Keratinocyte (primary cell): ENCODE results near the gene PPP1R17. TPM values are rescaled to one million over a fixed set of nuclear protein-coding genes. Genes with fewer than 3 reads are reported as not detected.

Experiments used
- DNase-seq: peaks from one replicate; pipeline ENCODE4 v3.0.0-alpha.2; 2011; ENCODE audit warnings: low read depth, missing footprints, low spot score
- FAIRE-seq: peaks from 2 replicates; lab custom pipeline; 2011; peaks lifted over from hg19 to GRCh38; lab: Jason Lieb, UNC
- H2AFZ ChIP-seq: 2 replicates; pipeline ENCODE4 v1.6.0; 2012; ENCODE audit warnings: low read length, control low read depth, inconsistent platforms; ENCODE audit not compliant: control insufficient read depth
- H3K27ac ChIP-seq: 2 replicates; pipeline ENCODE4 v1.5.1; 2011; ENCODE audit warnings: low read length; ENCODE audit not compliant: control insufficient read depth, insufficient read depth
- H3K27me3 ChIP-seq: 3 replicates; pipeline ENCODE4 v1.6.0; 2011; ENCODE audit warnings: low read length; ENCODE audit not compliant: control insufficient read depth, insufficient read depth; ENCODE audit errors: extremely low read depth
- H3K36me3 ChIP-seq, 2 experiments: 2 replicates in 1 of 2; 3 replicates in 1 of 2; pipeline ENCODE4 v1.5.1; 2011; ENCODE audit warnings: low read length in 2 of 2, mild to moderate bottlenecking in 1 of 2; ENCODE audit not compliant: control insufficient read depth in 2 of 2, insufficient read depth in 2 of 2; ENCODE audit errors: extremely low read depth in 1 of 2
- H3K4me1 ChIP-seq: 3 replicates; pipeline ENCODE4 v1.5.1; 2011; ENCODE audit warnings: low read length; ENCODE audit not compliant: control insufficient read depth, insufficient read depth; ENCODE audit errors: extremely low read depth
- H3K4me2 ChIP-seq: 3 replicates; pipeline ENCODE4 v1.6.0; 2011; ENCODE audit warnings: low read depth, low read length; ENCODE audit not compliant: control insufficient read depth, insufficient read depth; ENCODE audit errors: extremely low read depth
- H3K4me3 ChIP-seq, 3 experiments: fragments of 200-600 bp in 1 of 3; sonication (generic) in 1 of 3; 2 replicates in 2 of 3; 3 replicates in 1 of 3; pipeline ENCODE4 v1.5.1; 2011 to 2016; ENCODE audit warnings: low read length in 3 of 3, mild to moderate bottlenecking in 3 of 3, control low read depth in 2 of 3, inconsistent platforms in 1 of 3, low read depth in 1 of 3, mixed read lengths in 1 of 3, mixed run types in 1 of 3, moderate library complexity in 1 of 3; ENCODE audit not compliant: control insufficient read depth in 2 of 3, insufficient read depth in 2 of 3; ENCODE audit errors: extremely low read depth in 1 of 3
- H3K79me2 ChIP-seq: 2 replicates; pipeline ENCODE4 v1.6.0; 2012; ENCODE audit warnings: low read length; ENCODE audit not compliant: control insufficient read depth, insufficient read depth
- H3K9ac ChIP-seq: 3 replicates; pipeline ENCODE4 v1.6.0; 2011; ENCODE audit warnings: low read length; ENCODE audit not compliant: control insufficient read depth, insufficient read depth; ENCODE audit errors: extremely low read depth
- H3K9me1 ChIP-seq: 3 replicates; pipeline ENCODE4 v1.6.0; 2011; ENCODE audit warnings: low read length; ENCODE audit not compliant: control insufficient read depth, insufficient read depth; ENCODE audit errors: extremely low read depth
- H3K9me3 ChIP-seq: 2 replicates; pipeline ENCODE4 v1.5.1; 2012; ENCODE audit warnings: low read depth, low read length; ENCODE audit not compliant: control insufficient read depth
- H4K20me1 ChIP-seq: 3 replicates; pipeline ENCODE4 v1.6.0; 2011; ENCODE audit warnings: low read length; ENCODE audit not compliant: control insufficient read depth, insufficient read depth; ENCODE audit errors: extremely low read depth
- EZH2 ChIP-seq: IDR thresholded peaks from one replicate; pipeline ENCODE4 v1.6.1; 2012; ENCODE audit warnings: inconsistent platforms, mild to moderate bottlenecking, low read length, moderate library complexity
- dilution Hi-C: fragments of 300-500 bp; cut with MboI; formaldehyde crosslinking; loops from one replicate; pipeline ENCODE4 v1.7.0; 2020; ENCODE audit warnings: low sequenced_read_pairs; ENCODE audit not compliant: extremely low pct_ligation_motif_present
- polyA plus RNA-seq, 5 experiments: library from polyadenylated mRNA; depleted of rRNA in 3 of 5; stranded (reverse) in 3 of 5; stranded (forward) in 1 of 5; unstranded in 1 of 5; fragments of >200 nt; gene quantifications; 1 replicate in 1 of 5; 2 replicates in 3 of 5; 3 replicates in 1 of 5; pipeline versions ENCODE4 v1.2.1 to v1.2.3, GENCODE V29; 2011 to 2012; ENCODE audit warnings: missing spikeins in 2 of 5, low read depth in 1 of 5, low replicate concordance in 1 of 5
- TF ChIP-seq, protein P1 (sequence below), 3 experiments: IDR thresholded peaks in 1 of 3; conservative IDR thresholded peaks in 1 of 3; optimal IDR thresholded peaks in 1 of 3; 2 replicates in 2 of 3; 3 replicates in 1 of 3; pipeline versions ENCODE3 to v1.5.1; 2011; ENCODE audit warnings: low read length in 3 of 3, mild to moderate bottlenecking in 3 of 3, moderate library complexity in 2 of 3, control low read depth in 1 of 3, inconsistent platforms in 1 of 3; ENCODE audit not compliant: insufficient read depth in 2 of 3; ENCODE audit errors: extremely low read depth in 1 of 3

The PPP1R17 gene
- polyA plus RNA-seq, 1 donor (not counting 4 experiments of a cell fraction or from before 2014, with no cell fraction given) = not detected

DNA sequence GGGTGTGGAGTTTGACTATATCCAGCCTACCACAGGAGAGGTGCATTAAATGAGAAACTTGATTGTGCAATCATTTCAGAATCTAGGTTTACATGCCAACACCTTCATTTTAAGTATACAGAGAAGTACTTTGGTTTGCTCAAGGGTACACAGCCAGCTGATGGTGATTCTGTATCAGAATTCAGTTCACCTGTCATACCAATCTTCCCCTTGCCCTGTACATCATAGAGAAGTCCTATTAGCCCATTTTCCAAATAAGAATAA is 35.0 kb upstream of the PPP1R17 start:
- no peak for TF ChIP-seq EZH2
- TF ChIP-seq, protein P1, sequence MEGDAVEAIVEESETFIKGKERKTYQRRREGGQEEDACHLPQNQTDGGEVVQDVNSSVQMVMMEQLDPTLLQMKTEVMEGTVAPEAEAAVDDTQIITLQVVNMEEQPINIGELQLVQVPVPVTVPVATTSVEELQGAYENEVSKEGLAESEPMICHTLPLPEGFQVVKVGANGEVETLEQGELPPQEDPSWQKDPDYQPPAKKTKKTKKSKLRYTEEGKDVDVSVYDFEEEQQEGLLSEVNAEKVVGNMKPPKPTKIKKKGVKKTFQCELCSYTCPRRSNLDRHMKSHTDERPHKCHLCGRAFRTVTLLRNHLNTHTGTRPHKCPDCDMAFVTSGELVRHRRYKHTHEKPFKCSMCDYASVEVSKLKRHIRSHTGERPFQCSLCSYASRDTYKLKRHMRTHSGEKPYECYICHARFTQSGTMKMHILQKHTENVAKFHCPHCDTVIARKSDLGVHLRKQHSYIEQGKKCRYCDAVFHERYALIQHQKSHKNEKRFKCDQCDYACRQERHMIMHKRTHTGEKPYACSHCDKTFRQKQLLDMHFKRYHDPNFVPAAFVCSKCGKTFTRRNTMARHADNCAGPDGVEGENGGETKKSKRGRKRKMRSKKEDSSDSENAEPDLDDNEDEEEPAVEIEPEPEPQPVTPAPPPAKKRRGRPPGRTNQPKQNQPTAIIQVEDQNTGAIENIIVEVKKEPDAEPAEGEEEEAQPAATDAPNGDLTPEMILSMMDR (optimal IDR thresholded peaks at IDR 0.05 in 1 of 3, IDR thresholded peaks at IDR 0.05 in 1 of 3, conservative IDR thresholded peaks at IDR 0.05 in 1 of 3; ENCODE audit: extremely low read depth in 1 of 3, insufficient read depth in 2 of 3, low read length in 3 of 3) = no peak

DNA sequence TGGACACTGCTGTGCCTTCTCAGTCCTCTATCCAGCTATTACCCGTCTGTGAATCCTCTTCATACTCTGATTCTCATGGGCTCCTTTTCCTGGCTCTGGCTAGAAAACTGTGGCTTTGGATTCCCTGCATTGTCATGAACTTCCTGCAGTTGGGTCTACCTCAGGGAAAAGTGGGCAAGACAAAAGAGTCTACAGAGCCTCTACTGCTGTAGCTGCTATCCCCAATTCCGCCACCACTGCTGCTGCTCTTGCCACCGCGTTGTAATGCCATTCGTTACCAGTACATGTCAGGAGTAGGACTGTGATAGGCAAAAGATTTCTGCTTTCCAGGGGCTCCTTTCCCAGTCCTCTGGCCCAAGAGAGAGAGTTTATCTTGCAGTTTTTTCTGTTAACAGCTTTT is 23.9 kb upstream of the PPP1R17 start:
- Histone ChIP-seq H3K4me1 (no peaks in the 10 kb centered on the region), H3K9ac (no peak overlapping the region), H3K27me3 (no peaks in the 10 kb centered on the region), H2AFZ (no peak overlapping the region), H4K20me1 (no peaks in the 10 kb centered on the region), H3K36me3 (no peaks in the 10 kb centered on the region), H3K4me3 (no peak overlapping the region), H3K4me2 (no peak overlapping the region), H3K27ac (no peak overlapping the region), H3K9me3 (no peaks in the 10 kb centered on the region), H3K9me1 (no peaks in the 10 kb centered on the region), H3K79me2 (no peaks in the 10 kb centered on the region)
- dilution Hi-C loops = no loop called here
- DNase-seq = no peak
- TF ChIP-seq, protein P1 (optimal IDR thresholded peaks at IDR 0.05 in 1 of 3, IDR thresholded peaks at IDR 0.05 in 1 of 3, conservative IDR thresholded peaks at IDR 0.05 in 1 of 3; ENCODE audit: extremely low read depth in 1 of 3, insufficient read depth in 2 of 3, low read length in 3 of 3) = peak in 2 of 3 experiments; percentile 8 to 27
- TF ChIP-seq EZH2 = no peak
- FAIRE-seq = no peak

More for the DNA sequence above, 35.0 kb upstream of the PPP1R17 start:
- FAIRE-seq (no peak), DNase-seq (no peak)
- no peaks in the 10 kb centered on the region for H3K9me3 ChIP-seq
- no peak overlapping the region for H2AFZ ChIP-seq
- no peaks in the 10 kb centered on the region for H3K79me2 ChIP-seq
- H3K4me3 ChIP-seq = no peak overlapping the region
- no peaks in the 10 kb centered on the region for H3K36me3 ChIP-seq
- H3K9me1 ChIP-seq = no peaks in the 10 kb centered on the region
- no peaks in the 10 kb centered on the region for H3K27me3 ChIP-seq
- H3K4me1 ChIP-seq = peaks cover 8% of the 10 kb centered on the region
- no peaks in the 10 kb centered on the region for H4K20me1 ChIP-seq
- no peak overlapping the region for H3K27ac ChIP-seq
- H3K4me2 ChIP-seq = no peak overlapping the region
- no peak overlapping the region for H3K9ac ChIP-seq
- dilution Hi-C loops = no loop called here
